A673 (cell line): ENCODE results near the gene ABCA5.

Experiments
- CTCF ChIP-seq: fragments of 300-800, 200-600 bp; sonication (generic); conservative IDR thresholded peaks from 2 replicates; pipeline ENCODE4 v1.5.1; 2017; ENCODE audit warnings: low read depth, mild to moderate bottlenecking, antibody characterized with exemption, low read length, moderate library complexity, mixed read lengths
- EZH2 ChIP-seq: fragments of 200-600 bp; sonication (generic); IDR thresholded peaks from 2 replicates; pipeline ENCODE4 v1.6.1; 2017; ENCODE audit warnings: borderline replicate concordance, low read depth, mild to moderate bottlenecking, mixed read lengths, antibody characterized with exemption, low read length; ENCODE audit not compliant: poor library complexity, severe bottlenecking

GRCh38 chr17:69230939-69231338 is 96.0 kb downstream of the ABCA5 start:
- TF ChIP-seq EZH2 (no peak), CTCF (no peak)
